GM21526 (cell line): ENCODE measurements around the gene SIGLEC15.
"Not testable (repeated sequence)": the region's sequence is repeated elsewhere in the genome, so short reads cannot be mapped to it uniquely, and the experiment has no call there.

ENCODE experiments used
- ATAC-seq: cut with Tn5 transposase; IDR thresholded peaks from one replicate; pipeline ENCODE4 v1.9.1; 2021; ENCODE audit warnings: moderate library complexity; ENCODE audit not compliant: unreplicated experiment, low FRiP score

The SIGLEC15 gene

GRCh38 chr18:45825258-45826044 is at the start of gene SIGLEC15:
SIGLEC15 (plus strand) TSS chr18:45825675; CDS start chr18:45825729, 54 bp downstream.
- no peak for ATAC-seq

GRCh38 chr18:45775743-45776142 is 49.7 kb upstream of the SIGLEC15 start:
- no peak for ATAC-seq

GRCh38 chr18:45777393-45777792 is 48.1 kb upstream of the SIGLEC15 start:
- ATAC-seq, result no peak

GRCh38 chr18:45780568-45780967 is 44.9 kb upstream of the SIGLEC15 start:
- no peak for ATAC-seq

- ATAC-seq, result no peak
Measured at GRCh38 chr18:45782662-45783061, 42.8 kb upstream of the SIGLEC15 start.

GRCh38 chr18:45783097-45784075 is 42.1 kb upstream of the SIGLEC15 start:
- ATAC-seq, result no peak

- no peak for ATAC-seq
Measured at GRCh38 chr18:45785134-45785533, 40.3 kb upstream of the SIGLEC15 start.

GRCh38 chr18:45786941-45787340 is 38.5 kb upstream of the SIGLEC15 start:
- no peak for ATAC-seq

- no peak for ATAC-seq
Measured at GRCh38 chr18:45787346-45787745, 38.1 kb upstream of the SIGLEC15 start.

GRCh38 chr18:45788861-45789260 is 36.6 kb upstream of the SIGLEC15 start:
- no peak for ATAC-seq

GRCh38 chr18:45792506-45793263 is 32.8 kb upstream of the SIGLEC15 start:
- no peak for ATAC-seq

GRCh38 chr18:45793264-45793965 is 32.1 kb upstream of the SIGLEC15 start:
- ATAC-seq, result no peak

GRCh38 chr18:45801416-45802004 is 24.0 kb upstream of the SIGLEC15 start:
- no peak for ATAC-seq

GRCh38 chr18:45802814-45803492 is 22.5 kb upstream of the SIGLEC15 start:
- no peak for ATAC-seq

- ATAC-seq, result no peak
Measured at GRCh38 chr18:45805551-45805950, 19.9 kb upstream of the SIGLEC15 start.

GRCh38 chr18:45806226-45806625 is 19.2 kb upstream of the SIGLEC15 start:
- no peak for ATAC-seq

- ATAC-seq, result not testable (repeated sequence)
Measured at GRCh38 chr18:45807144-45807543, 18.3 kb upstream of the SIGLEC15 start.

GRCh38 chr18:45814733-45815132 is 10.7 kb upstream of the SIGLEC15 start:
- not testable (repeated sequence) for ATAC-seq

- ATAC-seq, result no peak
Measured at GRCh38 chr18:45817543-45817942, 7.9 kb upstream of the SIGLEC15 start.
